ENCODE measurements around the gene EPHB2. TPM values are rescaled to one million over a fixed set of nuclear protein-coding genes. Genes with fewer than 3 reads are reported as not detected.
"Not testable (repeated sequence)": the region's sequence is repeated elsewhere in the genome, so short reads cannot be mapped to it uniquely, and the experiment has no call there.

Gene EPHB2
- total RNA-seq, 1 donor = under 0.01 TPM

DNA sequence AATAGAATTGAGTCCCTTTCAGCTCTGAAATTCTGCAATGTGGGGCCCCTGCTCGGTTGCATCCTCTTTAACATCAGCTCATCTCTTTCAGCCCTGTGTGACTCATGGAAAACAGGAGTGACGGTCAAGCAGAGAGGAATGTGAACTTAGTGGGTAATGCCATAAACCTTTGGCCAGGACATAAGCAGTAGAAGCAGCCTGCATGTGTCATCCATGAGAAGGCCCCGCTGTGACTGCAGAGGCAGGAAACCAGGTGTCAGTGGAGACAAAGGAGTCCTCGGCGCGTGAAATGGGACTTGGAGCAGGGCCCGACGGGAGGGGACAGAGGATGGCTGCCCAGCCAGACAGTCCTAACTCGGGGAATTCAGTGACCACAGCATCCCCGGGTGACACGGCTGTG lies 21.1 kb upstream of the EPHB2 start:
- DNase-seq (ENCODE audit: low read depth in 2 of 3, low spot score in 2 of 3) = no peak

DNA sequence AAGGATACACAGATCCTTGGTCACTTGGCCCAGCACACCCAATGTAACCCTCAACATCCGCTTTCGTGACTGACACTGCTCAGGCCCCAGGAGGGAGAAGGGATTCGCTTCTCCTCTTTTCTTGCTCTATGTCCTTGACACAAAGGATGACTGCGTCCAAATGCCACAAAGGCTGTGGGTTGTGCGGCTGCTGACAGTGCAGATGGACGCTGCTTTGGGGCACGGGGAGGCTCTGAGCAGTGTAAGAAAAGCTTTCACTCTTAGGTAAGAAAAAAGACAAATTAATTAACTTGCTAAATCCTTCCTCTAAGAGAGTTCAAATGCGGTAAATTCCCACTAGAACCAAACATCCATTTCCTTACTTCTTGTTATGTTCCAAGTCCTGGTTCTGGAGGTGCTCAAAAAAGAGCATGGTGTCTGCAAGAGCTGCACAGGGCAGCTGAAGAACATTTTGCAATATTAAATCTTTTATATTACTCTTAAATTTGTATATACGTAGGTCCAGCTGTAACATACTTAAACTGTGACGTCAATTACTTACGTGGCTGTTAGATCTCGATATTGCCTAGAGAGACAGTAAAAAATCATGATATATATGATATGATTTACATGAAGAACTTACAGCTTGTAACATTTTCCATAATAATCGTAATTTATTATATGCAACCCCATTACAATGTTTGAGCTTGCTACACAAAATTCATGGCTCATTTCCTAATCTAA lies 19.4 kb upstream of the EPHB2 start:
- no peak for DNase-seq (ENCODE audit: low read depth in 2 of 3, low spot score in 2 of 3)

DNA sequence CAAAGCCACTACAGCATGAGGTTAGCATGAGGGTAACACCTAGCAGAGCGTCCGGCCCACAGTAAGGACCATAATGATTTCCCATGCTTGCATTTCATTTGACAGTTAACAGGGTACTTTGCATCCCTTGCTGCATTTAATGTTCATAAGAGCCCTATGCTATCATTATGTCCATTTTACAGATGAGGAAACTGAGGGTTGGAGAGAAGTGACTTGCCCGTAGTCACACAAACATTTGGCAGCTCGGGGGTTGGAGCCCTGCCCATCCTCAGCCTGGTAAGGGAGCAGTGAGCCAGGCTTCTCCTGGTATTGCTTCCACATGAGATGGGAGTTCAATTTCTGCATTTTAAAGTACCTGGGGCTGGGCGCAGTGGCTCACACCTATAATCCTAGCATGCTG lies 16.5 kb upstream of the EPHB2 start:
- DNase-seq (ENCODE audit: low read depth in 2 of 3, low spot score in 2 of 3) = no peak

DNA sequence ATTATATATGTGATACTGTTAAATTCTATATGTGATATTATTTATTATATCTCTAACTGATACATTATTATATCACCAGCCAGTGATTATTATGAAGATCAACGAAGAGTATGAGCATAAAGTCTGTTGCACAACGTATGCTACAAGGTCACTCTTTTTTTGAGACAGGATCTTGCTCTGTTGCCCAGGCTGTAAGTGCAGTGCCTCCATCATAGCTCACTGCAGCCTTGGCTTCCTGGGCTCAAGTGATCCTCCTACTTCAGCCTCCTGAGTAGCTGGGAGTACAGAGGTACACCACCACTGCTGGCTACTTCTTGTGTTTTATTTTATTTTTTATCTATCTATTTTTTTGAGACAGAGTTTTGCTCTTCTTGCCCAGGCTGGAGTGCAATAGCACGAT lies 14.0 kb upstream of the EPHB2 start:
- DNase-seq (ENCODE audit: low read depth in 2 of 3, low spot score in 2 of 3) = no peak

DNA sequence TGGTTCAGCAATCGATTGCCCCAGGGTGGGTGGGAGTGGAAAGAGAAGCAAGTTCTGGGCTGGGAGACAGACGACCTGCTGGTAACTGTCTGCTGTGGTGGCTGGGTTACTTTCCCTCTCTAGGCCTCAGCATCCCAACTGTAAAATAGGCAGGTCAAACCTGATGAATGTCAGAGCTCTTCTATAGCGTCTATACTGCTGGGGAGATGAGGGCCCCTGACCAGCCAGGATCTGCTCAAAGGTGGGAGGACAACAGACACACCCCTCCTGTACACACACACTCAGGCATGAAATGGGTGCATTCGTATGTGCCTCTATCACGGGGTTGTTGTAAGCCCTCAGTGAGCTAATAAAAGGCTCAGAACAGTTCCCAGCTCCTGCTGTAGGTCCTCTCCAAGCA lies 12.7 kb upstream of the EPHB2 start:
- no peak for DNase-seq (ENCODE audit: low read depth in 2 of 3, low spot score in 2 of 3)

DNA sequence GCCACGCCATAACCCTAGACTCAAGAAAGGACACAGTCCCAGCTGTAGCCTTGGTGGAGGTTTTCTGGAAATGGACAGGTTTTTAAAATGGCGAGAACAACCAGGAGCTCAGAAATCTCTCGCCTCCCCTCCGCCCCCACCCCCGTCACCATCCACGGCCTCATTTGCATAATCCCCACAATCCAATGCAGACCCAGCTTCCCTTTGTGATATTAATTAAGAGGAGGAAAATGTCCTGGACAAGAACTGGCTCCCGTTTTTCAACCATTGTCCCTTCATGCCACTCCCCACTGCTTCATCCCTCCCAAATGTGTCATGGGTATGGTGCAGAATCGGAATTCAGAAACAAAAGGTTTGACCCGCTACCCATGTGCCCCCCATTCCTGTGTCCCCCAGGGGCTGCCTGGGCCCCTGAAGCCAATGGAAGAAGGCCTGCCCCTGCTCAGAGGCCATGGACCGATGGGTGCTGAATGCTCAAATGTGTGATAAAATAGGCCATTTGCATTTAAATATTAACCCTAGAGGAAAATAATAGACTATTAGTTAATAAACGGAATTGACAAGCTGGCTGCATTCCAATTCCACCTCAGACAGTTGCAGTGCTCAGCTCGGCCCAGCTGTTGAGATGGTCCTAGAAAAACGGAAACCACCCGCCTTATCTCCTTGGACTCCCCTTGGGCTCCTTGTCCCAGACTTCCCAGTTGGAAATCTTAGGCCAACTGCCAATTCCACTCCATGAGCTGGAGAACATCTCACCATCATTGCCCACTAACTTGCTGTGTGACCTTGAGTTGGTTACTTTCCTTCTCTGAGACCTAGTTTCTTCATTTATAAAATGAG lies 10.7 kb upstream of the EPHB2 start:
- DNase-seq (ENCODE audit: low read depth in 2 of 3, low spot score in 2 of 3) = no peak

DNA sequence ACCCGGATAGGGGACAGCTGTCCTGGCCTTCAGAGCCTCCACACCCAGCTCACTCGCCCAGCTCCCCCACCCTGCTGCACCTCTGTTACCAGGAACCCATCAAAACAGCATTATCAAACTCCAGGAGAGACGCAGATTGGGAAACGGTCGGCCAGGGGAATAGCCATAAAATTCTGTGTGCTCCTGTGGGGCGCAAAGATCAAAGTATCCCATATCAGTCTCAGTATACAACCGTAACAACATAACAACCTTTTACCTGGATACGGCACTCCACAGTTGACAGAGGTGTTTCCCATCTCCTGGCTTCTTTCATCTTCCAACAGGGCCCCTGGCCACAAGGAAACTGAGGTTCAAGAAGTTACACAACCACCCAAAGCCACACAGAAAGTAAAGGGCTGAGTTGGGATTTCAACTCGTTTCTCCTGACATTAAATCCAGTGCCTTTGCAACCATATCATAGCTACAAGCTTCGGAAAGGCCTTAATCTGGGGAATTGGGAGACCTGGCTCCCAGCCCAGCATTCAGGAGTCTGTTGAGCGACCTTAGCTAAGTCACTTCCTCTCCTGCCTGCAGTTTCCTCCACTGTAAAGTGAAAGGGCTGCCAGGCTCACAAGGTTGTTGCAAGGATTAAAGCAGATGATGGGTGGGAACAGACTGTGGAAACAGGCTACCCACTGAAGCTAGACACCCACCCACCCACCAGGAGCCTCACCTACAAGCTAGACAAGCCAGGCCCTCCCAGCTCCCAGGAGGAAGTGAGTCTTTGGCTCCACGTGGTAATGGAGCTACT lies 8.1 kb upstream of the EPHB2 start:
- DNase-seq (ENCODE audit: low read depth in 2 of 3, low spot score in 2 of 3) = no peak

DNA sequence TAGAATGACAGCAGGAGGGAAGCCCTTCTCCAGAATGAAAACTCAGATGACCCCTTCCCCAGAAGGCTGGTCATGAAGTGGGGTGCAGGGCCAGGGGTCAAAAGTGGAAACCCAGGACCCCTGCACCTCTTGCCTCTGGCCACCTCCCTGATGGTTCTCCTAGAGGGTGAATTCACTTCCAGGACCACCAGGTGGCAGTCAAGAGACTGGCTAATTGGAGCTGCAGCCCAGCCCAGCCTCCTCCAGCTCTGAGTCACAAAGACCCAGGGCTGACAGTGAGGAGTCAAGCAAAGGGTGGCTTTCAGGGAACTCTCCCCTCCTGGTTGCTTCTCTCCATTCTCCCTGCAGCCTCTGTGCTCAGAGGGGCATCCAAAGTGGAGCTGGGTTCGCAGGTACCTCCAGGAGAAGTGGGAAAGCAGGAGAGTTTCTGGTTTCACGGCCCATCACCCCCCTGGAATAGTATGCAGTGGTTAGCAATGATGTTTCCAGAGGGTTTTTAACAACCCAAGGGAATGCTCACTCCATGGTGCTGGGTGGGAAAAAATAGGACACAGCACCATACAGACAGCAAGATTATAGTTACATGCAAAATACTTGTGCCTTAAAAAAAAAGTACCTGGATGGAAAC lies 6.1 kb upstream of the EPHB2 start:
- DNase-seq (ENCODE audit: low read depth in 2 of 3, low spot score in 2 of 3) = peak; percentile 19 to 89 (median 81)

DNA sequence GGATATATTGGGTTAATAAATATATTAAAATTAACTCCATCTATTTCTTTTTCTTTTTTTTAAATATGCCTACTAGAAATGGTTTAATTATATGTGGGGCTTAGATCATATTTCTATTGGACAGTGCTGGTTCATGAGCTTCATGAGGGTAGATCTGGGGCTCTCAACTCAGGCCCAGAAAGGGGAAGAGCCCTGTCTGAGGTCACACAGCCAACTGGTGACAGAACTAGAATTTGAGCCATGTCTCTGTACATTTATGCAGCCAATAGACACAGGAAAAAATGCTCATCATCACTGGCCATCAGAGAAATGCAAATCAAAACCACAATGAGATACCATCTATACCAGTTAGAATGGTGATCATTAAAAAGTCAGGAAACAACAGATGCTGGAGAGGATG lies 5.1 kb upstream of the EPHB2 start:
- no peak for DNase-seq (ENCODE audit: low read depth in 2 of 3, low spot score in 2 of 3)

DNA sequence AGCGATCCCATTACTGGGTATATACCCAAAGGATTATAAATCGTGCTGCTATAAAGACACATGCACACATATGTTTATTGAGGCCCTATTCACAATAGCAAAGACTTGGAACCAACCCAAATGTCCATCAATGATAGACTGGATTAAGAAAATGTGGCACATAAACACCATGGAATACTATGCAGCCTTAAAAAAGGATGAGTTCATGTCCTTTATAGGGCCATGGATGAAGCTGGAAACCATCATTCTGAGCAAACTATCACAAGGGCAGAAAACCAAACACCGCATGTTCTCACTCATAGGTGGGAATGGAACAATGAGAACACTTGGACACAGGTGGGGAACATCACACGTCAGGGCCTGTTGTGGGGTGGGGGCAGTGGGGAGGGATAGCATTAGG lies 4.5 kb upstream of the EPHB2 start:
- not testable (repeated sequence) for DNase-seq (ENCODE audit: low read depth in 2 of 3, low spot score in 2 of 3)

DNA sequence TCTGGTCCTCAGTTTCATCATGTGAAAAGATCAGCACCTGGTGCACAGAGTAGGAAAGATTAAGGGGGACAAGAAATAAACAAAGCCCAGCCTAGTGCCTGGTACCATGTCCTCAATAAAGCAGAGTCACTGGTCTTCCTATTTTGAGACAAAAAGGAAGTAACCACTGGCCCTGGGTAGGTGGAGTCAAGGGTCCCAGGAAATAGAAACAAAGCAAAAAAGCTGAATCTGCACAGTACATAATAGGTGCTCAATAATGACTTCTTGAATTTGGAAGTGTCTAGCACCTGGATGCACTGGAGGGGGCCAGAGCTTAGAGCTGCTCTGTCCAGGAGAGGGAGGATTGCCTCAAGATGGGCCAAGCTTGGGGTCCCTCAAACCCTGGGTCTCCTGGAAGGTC lies 1.9 kb upstream of the EPHB2 start:
- no peak for DNase-seq (ENCODE audit: low read depth in 2 of 3, low spot score in 2 of 3)

DNA sequence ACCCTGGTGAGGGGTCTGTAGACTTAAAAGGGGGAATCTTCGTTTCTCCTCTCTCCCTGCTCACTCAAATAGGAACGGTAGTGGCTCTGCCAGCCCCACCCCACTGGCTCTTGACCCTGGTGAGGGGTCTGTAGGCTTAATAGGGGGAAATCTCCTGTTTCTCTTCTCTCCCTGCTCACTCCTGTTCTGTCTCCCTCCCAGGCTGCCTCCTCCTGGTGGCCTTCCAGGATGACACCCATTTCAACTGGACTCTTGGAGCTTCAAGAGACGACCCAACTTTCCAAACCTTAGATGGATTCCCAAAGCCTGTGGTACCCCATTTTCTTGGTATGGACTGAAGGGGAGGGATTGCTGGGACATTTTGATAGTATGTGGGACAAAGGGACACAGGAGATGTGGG lies 1.4 kb upstream of the EPHB2 start:
- no peak for DNase-seq (ENCODE audit: low read depth in 2 of 3, low spot score in 2 of 3)

DNA sequence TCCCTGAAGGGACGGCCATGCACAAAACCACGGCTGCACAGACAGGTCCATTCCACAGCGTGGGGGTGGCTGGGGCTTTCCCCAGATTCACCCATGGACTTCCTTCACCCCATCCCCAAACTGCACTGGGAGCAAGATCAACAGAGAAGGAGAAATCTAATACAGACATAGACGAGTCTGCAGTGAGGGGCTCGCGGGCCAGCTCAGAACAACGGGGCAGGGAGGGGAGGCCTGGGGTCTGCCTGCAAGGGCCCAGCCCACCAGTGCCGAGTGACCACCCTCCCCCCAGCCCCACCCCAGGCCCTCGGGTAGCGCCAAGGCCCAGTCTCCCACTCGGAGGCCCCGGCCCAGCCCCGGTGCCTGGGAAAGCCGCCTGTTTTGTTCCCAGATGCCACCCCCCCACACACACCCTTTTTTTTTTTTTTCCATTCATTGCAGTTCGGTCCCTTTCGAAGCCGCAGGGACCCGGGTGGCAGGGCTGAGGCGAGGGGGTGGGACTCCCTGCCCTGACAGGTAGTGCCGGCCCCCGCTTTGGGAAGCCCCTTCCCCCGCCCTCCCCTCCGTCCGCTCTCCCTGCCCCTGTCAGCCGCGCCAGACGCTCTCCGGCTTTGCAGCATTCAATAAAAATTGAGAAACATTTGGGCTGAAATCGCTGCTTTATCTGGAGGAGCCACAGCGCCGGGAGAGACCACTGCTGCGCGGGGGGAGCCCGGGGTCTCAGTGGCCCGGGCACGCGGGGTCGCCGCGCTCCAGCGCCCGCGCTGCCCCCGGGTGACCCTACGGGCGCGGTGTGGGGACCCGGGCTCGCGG lies 543 bp upstream of the EPHB2 start:
- DNase-seq (ENCODE audit: low read depth in 2 of 3, low spot score in 2 of 3) = peak in 2 of 3 donors; percentile 74 to 78

DNA sequence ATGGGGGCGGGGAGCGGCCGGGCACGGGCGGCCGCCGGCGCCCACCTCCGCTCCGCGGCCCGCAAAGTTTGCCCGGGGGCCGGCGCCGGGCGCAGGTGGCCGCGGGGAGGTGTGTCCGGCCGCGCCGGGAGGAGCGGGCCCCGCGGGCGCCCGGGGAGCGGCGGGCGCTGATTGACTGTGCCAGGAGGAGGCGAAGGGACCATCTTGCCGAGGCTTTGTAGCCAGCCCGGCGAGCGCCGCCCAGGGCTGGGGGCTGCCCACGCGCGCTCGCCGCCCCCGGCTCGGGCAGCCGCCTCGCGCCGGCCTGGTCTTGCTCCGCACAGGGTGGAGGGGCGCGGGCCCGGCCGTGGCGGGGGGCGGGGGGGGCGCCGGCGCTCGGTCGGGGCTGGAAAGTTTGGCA lies 432 bp downstream of the EPHB2 start:
- DNase-seq (ENCODE audit: low read depth in 2 of 3, low spot score in 2 of 3) = no peak

DNA sequence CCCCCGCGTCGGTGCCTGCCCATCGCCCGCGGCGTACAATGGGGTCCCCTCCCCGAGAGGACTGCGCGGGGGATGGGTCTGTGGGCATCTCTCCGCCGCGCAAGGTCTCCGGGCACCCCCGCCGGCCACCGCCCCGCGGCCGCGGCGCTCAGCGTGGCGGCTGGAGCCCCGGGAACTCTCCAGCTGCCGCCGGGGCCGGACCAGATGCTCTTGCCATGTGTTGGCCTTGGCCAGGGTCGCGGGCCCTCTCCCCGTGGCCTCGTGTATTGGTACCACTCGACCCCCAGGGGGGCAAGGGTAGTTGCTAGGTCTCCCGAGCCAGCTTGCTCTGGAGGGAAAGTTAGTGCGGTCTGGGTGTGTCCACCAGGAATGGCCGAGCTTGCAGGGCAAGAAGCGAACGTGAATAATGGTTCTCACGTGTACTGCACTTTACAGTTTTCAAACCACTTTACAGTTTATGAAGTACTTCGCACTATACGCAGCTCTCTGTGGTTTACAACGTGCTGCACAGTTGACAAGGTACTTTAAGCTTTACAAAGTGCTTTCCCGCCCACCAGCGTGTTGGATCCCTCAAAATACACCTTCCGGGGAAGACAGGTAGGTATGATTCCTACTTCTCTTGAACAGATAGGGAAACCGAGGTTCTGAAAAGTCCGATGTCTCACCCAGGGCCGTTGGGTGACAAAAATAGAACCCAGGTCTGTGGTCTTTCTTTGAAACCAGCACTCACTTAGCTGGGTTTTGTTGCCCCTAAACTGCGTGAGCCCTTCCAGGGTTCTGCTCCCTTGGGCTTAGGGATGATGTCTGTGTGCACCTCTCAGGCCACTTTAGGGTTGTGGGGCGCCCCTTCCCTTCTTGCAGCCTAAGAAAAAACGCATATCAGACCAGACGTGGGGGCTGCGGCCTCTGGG lies 1.2 kb downstream of the EPHB2 start:
- no peak for DNase-seq (ENCODE audit: low read depth in 2 of 3, low spot score in 2 of 3)

DNA sequence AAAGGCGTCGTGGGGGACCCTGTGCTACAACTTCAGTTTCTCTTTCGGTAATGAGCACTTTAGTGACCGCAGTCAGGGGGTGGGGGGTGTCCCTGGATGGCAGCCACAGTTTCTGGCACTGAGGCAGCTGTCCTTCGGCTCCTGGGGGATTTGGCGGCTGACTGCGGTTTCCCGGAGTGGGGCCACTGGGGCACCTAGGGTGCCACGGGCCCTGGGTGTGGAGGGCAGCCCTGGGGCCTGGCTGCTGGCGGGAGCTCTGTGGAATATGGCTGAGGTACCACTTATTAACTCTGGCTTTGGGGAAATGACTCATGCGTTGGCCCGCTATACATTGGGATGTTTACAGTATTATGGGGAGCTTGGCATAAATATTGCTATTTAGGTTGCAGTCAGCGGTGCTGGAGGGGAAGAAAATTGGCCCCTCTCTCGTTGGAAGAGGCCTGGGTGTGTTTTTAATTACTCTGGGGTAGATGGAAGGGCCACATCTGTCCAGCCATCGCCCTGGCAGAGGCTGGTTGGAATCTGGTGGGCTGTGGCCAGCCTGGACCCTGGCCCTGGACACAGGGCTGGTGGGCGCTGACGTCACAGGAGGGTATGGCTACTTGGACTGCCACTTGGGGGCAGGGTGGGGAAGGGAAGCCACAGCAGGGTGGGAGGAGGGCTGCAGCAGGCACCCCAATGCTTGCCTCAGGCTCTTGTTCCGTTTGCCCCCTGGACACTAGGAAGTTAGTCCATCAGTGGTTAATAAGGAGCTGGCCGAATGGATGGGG lies 2.0 kb downstream of the EPHB2 start:
- no peak for DNase-seq (ENCODE audit: low read depth in 2 of 3, low spot score in 2 of 3)

DNA sequence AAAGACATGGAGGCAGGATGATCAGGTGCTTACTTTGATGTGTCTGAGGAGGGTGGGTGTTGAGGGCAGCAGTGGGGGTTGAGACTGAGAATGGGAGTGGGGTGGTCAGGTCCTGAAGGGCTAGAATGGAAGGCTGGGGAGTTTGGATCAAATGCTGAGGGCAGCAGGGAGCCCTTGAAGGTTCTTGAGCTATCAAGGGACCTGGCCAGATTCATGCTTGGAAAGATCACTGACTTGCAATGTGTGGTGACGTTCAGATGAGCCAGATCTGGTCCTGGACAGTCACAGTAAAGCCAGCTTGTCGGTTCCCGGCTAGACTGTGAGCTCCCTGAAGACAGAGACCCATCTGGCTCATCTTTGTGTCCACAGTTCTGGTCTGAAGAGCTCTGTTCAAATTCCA lies 3.8 kb downstream of the EPHB2 start:
- DNase-seq (ENCODE audit: low read depth in 2 of 3, low spot score in 2 of 3) = no peak

DNA sequence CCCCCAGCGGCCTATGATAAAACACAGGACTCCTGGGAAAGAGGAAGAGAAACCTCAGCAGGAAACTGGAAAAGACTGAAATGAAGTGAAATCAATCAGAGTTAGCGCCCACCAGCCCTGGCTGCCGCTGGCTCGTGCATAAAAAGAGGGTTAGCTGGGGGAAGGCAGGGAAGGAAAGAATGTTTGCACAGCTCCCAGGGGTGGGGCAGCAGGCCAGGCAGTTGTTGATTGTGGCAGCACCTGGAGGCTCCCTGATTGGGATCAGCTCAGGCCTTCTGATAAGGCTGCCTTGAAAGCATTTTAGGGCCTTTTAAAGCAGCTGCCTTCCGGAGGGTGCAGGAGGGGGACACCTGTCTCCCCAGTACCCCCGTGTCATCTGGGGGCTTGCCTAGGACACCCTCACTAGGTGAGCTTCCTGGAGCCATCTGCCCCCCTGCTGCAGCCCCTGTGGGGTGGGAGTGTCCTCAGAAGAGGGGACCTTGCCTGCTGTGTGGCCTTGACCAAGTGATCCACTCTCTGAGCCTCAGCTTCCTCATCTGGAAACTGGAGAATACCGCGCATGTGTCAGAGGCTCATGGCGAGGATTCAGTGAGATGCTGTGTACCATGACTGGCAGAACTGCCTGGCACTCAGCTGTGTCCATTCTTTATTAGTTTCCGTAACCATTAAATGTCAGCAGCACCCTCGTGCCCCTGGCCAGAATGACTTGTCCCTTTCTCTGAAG lies 6.6 kb downstream of the EPHB2 start:
- no peak for DNase-seq (ENCODE audit: low read depth in 2 of 3, low spot score in 2 of 3)

Measured in hematopoietic multipotent progenitor cell (in vitro differentiated cells).